Endothelial cell of umbilical vein (primary cell): ENCODE data around the gene KATNAL2. TPM values are rescaled to one million over a fixed set of nuclear protein-coding genes. Genes with fewer than 3 reads are reported as not detected.

Source experiments
- BruUV-seq: library from RNA; stranded (reverse); fragments of 400-500 nt; replicated peaks from 2 replicates; lab custom pipeline; 2021; lab: Mats Ljungman, UMichigan
- CTCF ChIA-PET: fragments of 300-600, 350-600 bp; sonication (Branson Sonifier 250); formaldehyde crosslinking; loops from one replicate; lab custom pipeline; 2021; ENCODE audit warnings: antibody characterized with exemption, inconsistent platforms; lab: Charles Lee
- POLR2A ChIA-PET: fragments of 300-600, 350-600 bp; sonication (Branson Sonifier 250); formaldehyde crosslinking; loops from one replicate; lab custom pipeline; 2021; ENCODE audit warnings: antibody characterized with exemption, inconsistent platforms; lab: Charles Lee
- DNase-seq: peaks from one replicate; pipeline ENCODE4 v3.0.0-alpha.2; 2011; ENCODE audit warnings: low read depth, low spot score
- FAIRE-seq: peaks from 2 replicates; lab custom pipeline; 2011; peaks lifted over from hg19 to GRCh38; lab: Jason Lieb, UNC
- H2AFZ ChIP-seq: 2 replicates; pipeline ENCODE4 v1.6.0; 2012; ENCODE audit warnings: low read depth, low read length, control low read depth, inconsistent platforms
- H3K27ac ChIP-seq: 2 replicates; pipeline ENCODE4 v1.5.1; 2011; ENCODE audit warnings: low read depth, mild to moderate bottlenecking, control low read depth, low read length, moderate library complexity; ENCODE audit not compliant: insufficient read depth
- H3K27me3 ChIP-seq, 2 experiments: 2 replicates each; pipeline versions ENCODE4 v1.6.0 to v1.6.1; 2011; ENCODE audit warnings: low read length in 2 of 2, mixed read lengths in 1 of 2; ENCODE audit not compliant: control insufficient read depth in 2 of 2, insufficient read depth in 2 of 2
- H3K36me3 ChIP-seq, 2 experiments: 2 replicates in 1 of 2; 3 replicates in 1 of 2; pipeline ENCODE4 v1.5.1; 2011; ENCODE audit warnings: low read length in 2 of 2, mild to moderate bottlenecking in 1 of 2, moderate library complexity in 1 of 2; ENCODE audit not compliant: control insufficient read depth in 2 of 2, insufficient read depth in 2 of 2; ENCODE audit errors: extremely low read depth in 1 of 2
- H3K4me1 ChIP-seq: 3 replicates; pipeline ENCODE4 v1.5.1; 2011; ENCODE audit warnings: mild to moderate bottlenecking, low read length; ENCODE audit not compliant: control insufficient read depth, insufficient read depth; ENCODE audit errors: extremely low read depth
- H3K4me2 ChIP-seq: 2 replicates; pipeline ENCODE4 v1.6.1; 2011; ENCODE audit warnings: low read length, control low read depth, mixed read lengths; ENCODE audit not compliant: insufficient read depth
- H3K4me3 ChIP-seq, 3 experiments: fragments of 200-600 bp in 1 of 3; sonication (generic), shearing (Covaris generic) in 1 of 3; replicated peaks in 1 of 3; 2 replicates each; pipeline ENCODE4 v1.5.1; 2011 to 2016; ENCODE audit warnings: control low read depth in 3 of 3, low read length in 3 of 3, mild to moderate bottlenecking in 2 of 3, inconsistent platforms in 1 of 3, low read depth in 1 of 3, moderate library complexity in 1 of 3; ENCODE audit not compliant: insufficient read depth in 1 of 3
- H3K79me2 ChIP-seq: 2 replicates; pipeline ENCODE4 v1.6.0; 2012; ENCODE audit warnings: low read length, inconsistent platforms; ENCODE audit not compliant: control insufficient read depth, insufficient read depth
- H3K9ac ChIP-seq: replicated peaks from 2 replicates; pipeline ENCODE3; 2011; ENCODE audit warnings: low read length, control low read depth; ENCODE audit not compliant: insufficient read depth; ENCODE audit errors: extremely low read depth
- H3K9me1 ChIP-seq: replicated peaks from 3 replicates; pipeline ENCODE4 v1.6.0; 2011; ENCODE audit warnings: mild to moderate bottlenecking, low read length; ENCODE audit not compliant: control insufficient read depth, insufficient read depth; ENCODE audit errors: extremely low read depth
- H3K9me3 ChIP-seq: replicated peaks from 2 replicates; pipeline ENCODE4 v1.5.1; 2012; ENCODE audit warnings: low read length, inconsistent platforms; ENCODE audit not compliant: control insufficient read depth, insufficient read depth
- H4K20me1 ChIP-seq: replicated peaks from 2 replicates; pipeline ENCODE3; 2011; ENCODE audit warnings: mild to moderate bottlenecking, low read length; ENCODE audit not compliant: control insufficient read depth, insufficient read depth; ENCODE audit errors: extremely low read depth
- CTCF ChIP-seq, 2 donors: IDR thresholded peaks; 1 replicate in 1 of 2; 2 replicates in 1 of 2; pipeline ENCODE4 v1.5.1; 2011; ENCODE audit warnings: low read length in 2 of 2, mild to moderate bottlenecking in 2 of 2, moderate library complexity in 2 of 2, control low read depth in 1 of 2, inconsistent platforms in 1 of 2, low read depth in 1 of 2; ENCODE audit not compliant: insufficient read depth in 1 of 2; ENCODE audit errors: extremely low read depth in 1 of 2
- EZH2 ChIP-seq: IDR thresholded peaks from 2 replicates; pipeline ENCODE4 v1.6.1; 2012; ENCODE audit warnings: borderline replicate concordance, low read depth, mild to moderate bottlenecking, moderate library complexity, low read length, inconsistent platforms; ENCODE audit not compliant: severe bottlenecking
- FOS ChIP-seq: IDR thresholded peaks from 2 replicates; pipeline ENCODE4 v1.6.1; 2011; ENCODE audit warnings: mild to moderate bottlenecking, low read length, moderate library complexity, borderline replicate concordance; ENCODE audit not compliant: insufficient read depth
- GATA2 ChIP-seq: IDR thresholded peaks from 2 replicates; pipeline ENCODE4 v1.7.0; 2011; ENCODE audit warnings: low read depth, mild to moderate bottlenecking, moderate library complexity, mixed read lengths, low read length; ENCODE audit not compliant: insufficient read length, insufficient read depth
- JUN ChIP-seq: IDR thresholded peaks from 2 replicates; pipeline ENCODE4 v1.6.1; 2011; ENCODE audit warnings: borderline replicate concordance, low read depth; ENCODE audit not compliant: insufficient read length, insufficient read depth
- MAX ChIP-seq: IDR thresholded peaks from 2 replicates; pipeline ENCODE4 v1.6.1; 2011; ENCODE audit not compliant: insufficient read depth, insufficient read length
- MYC ChIP-seq: IDR thresholded peaks from one replicate; pipeline ENCODE4 v1.6.1; 2011; ENCODE audit warnings: mild to moderate bottlenecking, low read depth, low read length
- POLR2A ChIP-seq: IDR thresholded peaks from 2 replicates; pipeline ENCODE4 v1.6.1; 2012; ENCODE audit warnings: low read depth, mild to moderate bottlenecking, control low read depth, low read length
- POLR2AphosphoS5 ChIP-seq: IDR thresholded peaks from 2 replicates; pipeline ENCODE4 v1.6.1; 2012; ENCODE audit warnings: low read depth, mild to moderate bottlenecking, control low read depth, low read length, moderate library complexity; ENCODE audit not compliant: insufficient read depth
- dilution Hi-C: fragments of 300-500 bp; cut with MboI; formaldehyde crosslinking; loops from one replicate; pipeline ENCODE4 v1.15.0; 2019; ENCODE audit warnings: low sequenced_read_pairs; ENCODE audit not compliant: extremely low pct_ligation_motif_present
- intact Hi-C: fragments of 100-400 bp; cut with micrococcal nuclease; formaldehyde crosslinking; loops from one replicate; pipeline ENCODE4 v1.10.0; 2022
- polyA plus RNA-seq, 4 experiments: library from polyadenylated mRNA; depleted of rRNA in 3 of 4; stranded (reverse) in 3 of 4; unstranded in 1 of 4; fragments of >200 nt; gene quantifications; 2 replicates each; pipeline versions ENCODE4 v1.2.1 to v1.2.3, GENCODE V29; 2011 to 2012; ENCODE audit warnings: missing spikeins in 1 of 4
- total RNA-seq: library from RNA; stranded (reverse); gene quantifications from 2 replicates; pipeline ENCODE4 v1.2.3, GENCODE V29; 2021

The KATNAL2 gene
- total and polyA plus RNA-seq, 2 donors (not counting 3 experiments of a cell fraction or from before 2014, with no cell fraction given), result 0.51 to 1.3 TPM

GRCh38 chr18:46892842-46893241 is 24.6 kb upstream of the KATNAL2 start:
- Histone ChIP-seq H3K27me3 (no peaks in the 10 kb centered on the region), H3K9ac (no peak overlapping the region), H3K27ac (no peak overlapping the region), H3K79me2 (peaks cover 17% of the 10 kb centered on the region), H3K4me3 (no peak overlapping the region), H3K4me2 (no peak overlapping the region), H3K9me1 (no peaks in the 10 kb centered on the region), H2AFZ (no peak overlapping the region), H4K20me1 (peaks cover 2% of the 10 kb centered on the region), H3K9me3 (peaks cover 3% of the 10 kb centered on the region), H3K4me1 (peaks cover 2% of the 10 kb centered on the region), H3K36me3 (peaks cover 0 to 2% of the 10 kb centered on the region in 2 experiments)
- ChIA-PET POLR2A (no interaction called here), CTCF (no interaction called here)
- no TSS peak for BruUV-seq
- DNase-seq, result no peak
- FAIRE-seq, result no peak
- TF ChIP-seq CTCF (IDR thresholded peaks at IDR 0.05; ENCODE audit: extremely low read depth in 1 of 2, insufficient read depth in 1 of 2, low read depth in 1 of 2, low read length in 2 of 2) (no peak), MAX (no peak), POLR2AphosphoS5 (no peak), POLR2A (no peak), MYC (no peak), GATA2 (no peak), EZH2 (no peak), FOS (no peak), JUN (no peak)
- intact Hi-C loops, result no loop called here
- dilution Hi-C loops, result no loop called here
